Tibial nerve (tissue), 4 donors: ENCODE measurements around the gene BICDL1.

Experiments used
- EP300 ChIP-seq, 2 donors: sonication (generic); formaldehyde crosslinking; IDR thresholded peaks; one replicate each; pipeline ENCODE4 v1.6.1; 2017; ENCODE audit warnings: antibody characterized with exemption in 2 of 2, mild to moderate bottlenecking in 1 of 2
- POLR2A ChIP-seq, 2 donors: fragments of 450-650 bp; IDR thresholded peaks; one replicate each; pipeline ENCODE4 v1.6.1; 2017; ENCODE audit warnings: antibody characterized with exemption in 2 of 2, mild to moderate bottlenecking in 2 of 2, moderate library complexity in 2 of 2
- TF ChIP-seq, protein P1 (sequence below), 5 experiments: fragments of 200-600 bp in 3 of 5; fragments of 450-650 bp in 2 of 5; sonication (generic) in 3 of 5; IDR thresholded peaks; one replicate each; pipeline ENCODE4 v1.5.1; 2016 to 2019; ENCODE audit warnings: antibody characterized with exemption in 5 of 5, mild to moderate bottlenecking in 3 of 5, moderate library complexity in 2 of 5

- TF ChIP-seq, protein P1, sequence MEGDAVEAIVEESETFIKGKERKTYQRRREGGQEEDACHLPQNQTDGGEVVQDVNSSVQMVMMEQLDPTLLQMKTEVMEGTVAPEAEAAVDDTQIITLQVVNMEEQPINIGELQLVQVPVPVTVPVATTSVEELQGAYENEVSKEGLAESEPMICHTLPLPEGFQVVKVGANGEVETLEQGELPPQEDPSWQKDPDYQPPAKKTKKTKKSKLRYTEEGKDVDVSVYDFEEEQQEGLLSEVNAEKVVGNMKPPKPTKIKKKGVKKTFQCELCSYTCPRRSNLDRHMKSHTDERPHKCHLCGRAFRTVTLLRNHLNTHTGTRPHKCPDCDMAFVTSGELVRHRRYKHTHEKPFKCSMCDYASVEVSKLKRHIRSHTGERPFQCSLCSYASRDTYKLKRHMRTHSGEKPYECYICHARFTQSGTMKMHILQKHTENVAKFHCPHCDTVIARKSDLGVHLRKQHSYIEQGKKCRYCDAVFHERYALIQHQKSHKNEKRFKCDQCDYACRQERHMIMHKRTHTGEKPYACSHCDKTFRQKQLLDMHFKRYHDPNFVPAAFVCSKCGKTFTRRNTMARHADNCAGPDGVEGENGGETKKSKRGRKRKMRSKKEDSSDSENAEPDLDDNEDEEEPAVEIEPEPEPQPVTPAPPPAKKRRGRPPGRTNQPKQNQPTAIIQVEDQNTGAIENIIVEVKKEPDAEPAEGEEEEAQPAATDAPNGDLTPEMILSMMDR (IDR thresholded peaks at IDR 0.05), result no peak
- no peak for TF ChIP-seq POLR2A (IDR thresholded peaks at IDR 0.05)
- TF ChIP-seq EP300 (IDR thresholded peaks at IDR 0.05), result no peak
Observed at GRCh38 chr12:120078868-120079267, 89.8 kb downstream of the BICDL1 start.
